ENCODE data around the gene E2F8. TPM values are rescaled to one million over a fixed set of nuclear protein-coding genes. Genes with fewer than 3 reads are reported as not detected.

The E2F8 gene
- total and polyA plus RNA-seq, 2 donors from 2014 or later, result 0.66 TPM; not detected in 1

DNA sequence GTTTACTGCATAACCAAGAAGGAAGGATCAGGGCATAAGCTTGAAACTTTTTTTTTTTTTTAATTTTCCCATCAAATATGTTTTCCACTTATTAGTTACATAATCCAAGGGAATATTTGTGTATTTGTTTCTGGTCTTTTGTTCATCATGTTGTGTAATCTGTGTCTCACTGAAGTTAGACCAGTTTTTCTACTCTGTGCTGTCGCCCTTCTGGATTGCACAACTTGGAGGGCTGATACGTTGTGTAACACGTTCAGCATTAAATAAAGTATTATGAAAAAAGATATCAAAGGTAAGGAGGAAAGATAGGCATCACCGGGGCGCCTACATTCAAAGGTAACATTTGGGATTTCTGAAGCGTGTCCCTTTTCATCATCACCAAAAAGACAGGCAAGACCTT is 3.3 kb upstream of the E2F8 start:
- Histone ChIP-seq H3K4me1 (ENCODE audit: control insufficient read depth in 2 of 3, insufficient read depth in 2 of 3, low read depth in 1 of 3, low read length in 3 of 3) (peaks cover 0 to 4% (median 0%) of the 10 kb centered on the region in 3 donors), H3K9me3 (ENCODE audit: control insufficient read depth in 2 of 3, insufficient read depth in 1 of 3, low read length in 3 of 3) (no peaks in the 10 kb centered on the region), H3K36me3 (ENCODE audit: control insufficient read depth in 2 of 3, insufficient read depth in 3 of 3, low read length in 3 of 3) (no peaks in the 10 kb centered on the region), H3K4me3 (ENCODE audit: low read length in 3 of 3) (no peak overlapping the region), H3K27me3 (ENCODE audit: control insufficient read depth, insufficient read depth, low read length) (peaks cover 12% of the 10 kb centered on the region), H3K27ac (ENCODE audit: low read depth in 2 of 2, low read length in 2 of 2) (no peak overlapping the region), H3K9ac (ENCODE audit: low read length in 3 of 3) (no peak overlapping the region)
- FAIRE-seq, result no peak
- no peak for DNase-seq
- intact Hi-C loops (cut with DNase I), result no loop called here
- TF ChIP-seq, protein P1, sequence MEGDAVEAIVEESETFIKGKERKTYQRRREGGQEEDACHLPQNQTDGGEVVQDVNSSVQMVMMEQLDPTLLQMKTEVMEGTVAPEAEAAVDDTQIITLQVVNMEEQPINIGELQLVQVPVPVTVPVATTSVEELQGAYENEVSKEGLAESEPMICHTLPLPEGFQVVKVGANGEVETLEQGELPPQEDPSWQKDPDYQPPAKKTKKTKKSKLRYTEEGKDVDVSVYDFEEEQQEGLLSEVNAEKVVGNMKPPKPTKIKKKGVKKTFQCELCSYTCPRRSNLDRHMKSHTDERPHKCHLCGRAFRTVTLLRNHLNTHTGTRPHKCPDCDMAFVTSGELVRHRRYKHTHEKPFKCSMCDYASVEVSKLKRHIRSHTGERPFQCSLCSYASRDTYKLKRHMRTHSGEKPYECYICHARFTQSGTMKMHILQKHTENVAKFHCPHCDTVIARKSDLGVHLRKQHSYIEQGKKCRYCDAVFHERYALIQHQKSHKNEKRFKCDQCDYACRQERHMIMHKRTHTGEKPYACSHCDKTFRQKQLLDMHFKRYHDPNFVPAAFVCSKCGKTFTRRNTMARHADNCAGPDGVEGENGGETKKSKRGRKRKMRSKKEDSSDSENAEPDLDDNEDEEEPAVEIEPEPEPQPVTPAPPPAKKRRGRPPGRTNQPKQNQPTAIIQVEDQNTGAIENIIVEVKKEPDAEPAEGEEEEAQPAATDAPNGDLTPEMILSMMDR (IDR thresholded peaks at IDR 0.05; ENCODE audit: borderline replicate concordance, extremely low read depth, insufficient read depth), result no peak

DNA sequence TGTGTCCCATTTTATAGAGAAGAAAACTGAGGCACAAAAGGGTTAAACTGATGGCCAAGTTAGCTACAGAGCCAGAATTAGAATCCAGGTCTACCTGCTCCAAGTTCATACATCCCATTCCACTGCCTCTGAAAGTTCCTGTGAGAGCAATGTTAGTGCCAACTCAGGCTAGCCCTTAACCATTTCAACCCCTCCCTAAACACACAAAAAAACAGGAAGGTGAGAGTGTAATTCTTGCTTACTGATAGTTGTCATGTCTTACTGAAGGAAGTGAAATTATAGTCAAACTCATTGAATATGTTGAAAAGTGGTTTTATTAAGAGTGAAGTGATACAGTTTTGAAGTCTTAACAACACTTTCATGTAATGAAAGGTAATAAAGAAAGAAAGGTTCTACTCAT is 2.9 kb upstream of the E2F8 start:
- Histone ChIP-seq H3K36me3 (ENCODE audit: control insufficient read depth in 2 of 3, insufficient read depth in 3 of 3, low read length in 3 of 3) (no peaks in the 10 kb centered on the region), H3K4me3 (ENCODE audit: low read length in 3 of 3) (no peak overlapping the region), H3K27me3 (ENCODE audit: control insufficient read depth, insufficient read depth, low read length) (peaks cover 12% of the 10 kb centered on the region), H3K4me1 (ENCODE audit: control insufficient read depth in 2 of 3, insufficient read depth in 2 of 3, low read depth in 1 of 3, low read length in 3 of 3) (peaks cover 0 to 4% (median 0%) of the 10 kb centered on the region in 3 donors), H3K9me3 (ENCODE audit: control insufficient read depth in 2 of 3, insufficient read depth in 1 of 3, low read length in 3 of 3) (no peaks in the 10 kb centered on the region), H3K27ac (ENCODE audit: low read depth in 2 of 2, low read length in 2 of 2) (no peak overlapping the region), H3K9ac (ENCODE audit: low read length in 3 of 3) (no peak overlapping the region)
- FAIRE-seq, result no peak
- intact Hi-C loops (cut with DNase I), result no loop called here
- no peak for DNase-seq
- TF ChIP-seq, protein P1 (IDR thresholded peaks at IDR 0.05; ENCODE audit: borderline replicate concordance, extremely low read depth, insufficient read depth), result no peak

DNA sequence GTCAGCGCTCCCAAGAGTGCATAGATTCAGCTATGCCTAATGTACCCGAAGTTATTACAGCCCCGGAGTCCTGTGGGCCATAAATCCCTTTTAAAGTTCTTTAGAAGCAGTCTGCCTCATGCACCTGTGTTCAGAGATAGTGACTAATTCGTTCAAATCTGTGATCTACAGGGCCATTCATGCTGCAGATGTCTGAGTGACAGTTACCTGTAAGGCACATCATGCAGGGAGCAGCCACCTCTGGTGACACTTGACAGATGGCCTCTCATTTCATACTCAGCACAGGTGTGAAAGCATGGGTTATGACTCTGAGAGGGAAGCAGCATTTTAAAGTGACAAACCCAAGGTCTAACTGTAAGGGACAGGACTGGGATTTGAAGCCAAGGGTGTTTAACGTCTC is 2.4 kb upstream of the E2F8 start:
- H3K9me3 ChIP-seq (ENCODE audit: control insufficient read depth in 2 of 3, insufficient read depth in 1 of 3, low read length in 3 of 3), result no peaks in the 10 kb centered on the region
- H3K36me3 ChIP-seq (ENCODE audit: control insufficient read depth in 2 of 3, insufficient read depth in 3 of 3, low read length in 3 of 3), result no peaks in the 10 kb centered on the region
- no peak overlapping the region for H3K27ac ChIP-seq (ENCODE audit: low read depth in 2 of 2, low read length in 2 of 2)
- no peak overlapping the region for H3K9ac ChIP-seq (ENCODE audit: low read length in 3 of 3)
- DNase-seq, result no peak
- H3K4me3 ChIP-seq (ENCODE audit: low read length in 3 of 3), result no peak overlapping the region
- no peak for FAIRE-seq
- intact Hi-C loops (cut with DNase I), result no loop called here
- H3K4me1 ChIP-seq (ENCODE audit: control insufficient read depth in 2 of 3, insufficient read depth in 2 of 3, low read depth in 1 of 3, low read length in 3 of 3), result peaks cover 0 to 4% (median 0%) of the 10 kb centered on the region in 3 donors
- peaks cover 12% of the 10 kb centered on the region for H3K27me3 ChIP-seq (ENCODE audit: control insufficient read depth, insufficient read depth, low read length)
- TF ChIP-seq, protein P1 (IDR thresholded peaks at IDR 0.05; ENCODE audit: borderline replicate concordance, extremely low read depth, insufficient read depth), result no peak

Measured in kidney (tissue), 14 donors.